Activated naive CD4-positive, alpha-beta T cell treated with anti-CD3 and anti-CD28 coated beads, Interleukin-2, amount 50 U/mL, for 72 hours (primary cell): ENCODE data around the gene FBXW10. TPM values are rescaled to one million over a fixed set of nuclear protein-coding genes. Genes with fewer than 3 reads are reported as not detected.
"Not testable (repeated sequence)": the region's sequence is repeated elsewhere in the genome, so short reads cannot be mapped to it uniquely, and the experiment has no call there.

ENCODE experiments used
- ATAC-seq, 2 donors: fragments of 150-1000 bp; cut with Tn5 transposase; 2 replicates each; pipeline ENCODE4 v1.10.0; 2021; ENCODE audit warnings: mild to moderate bottlenecking in 2 of 2, moderate library complexity in 2 of 2
- DNase-seq, 2 donors: peaks; one replicate each; pipeline ENCODE4 v3.0.0; 2021 to 2022; ENCODE audit warnings: low spot score in 2 of 2
- H3K27ac Mint-ChIP-seq, 2 donors: one replicate each; pipeline ENCODE4 v1.8.0; 2022; ENCODE audit warnings: mild to moderate bottlenecking in 2 of 2, mixed read lengths in 2 of 2
- H3K36me3 Mint-ChIP-seq, 2 donors: one replicate each; pipeline ENCODE4 v1.8.0; 2022; ENCODE audit warnings: mixed read lengths in 2 of 2
- H3K9me3 Mint-ChIP-seq, 2 donors: one replicate each; pipeline ENCODE4 v1.8.0; 2022; ENCODE audit warnings: mixed read lengths in 2 of 2
- total RNA-seq, 2 donors: library from RNA; stranded (reverse); gene quantifications; one replicate each; pipeline ENCODE4 v1.2.3, GENCODE V29; 2022

The FBXW10 gene
- total RNA-seq, 2 donors from 2014 or later, result not detected

DNA sequence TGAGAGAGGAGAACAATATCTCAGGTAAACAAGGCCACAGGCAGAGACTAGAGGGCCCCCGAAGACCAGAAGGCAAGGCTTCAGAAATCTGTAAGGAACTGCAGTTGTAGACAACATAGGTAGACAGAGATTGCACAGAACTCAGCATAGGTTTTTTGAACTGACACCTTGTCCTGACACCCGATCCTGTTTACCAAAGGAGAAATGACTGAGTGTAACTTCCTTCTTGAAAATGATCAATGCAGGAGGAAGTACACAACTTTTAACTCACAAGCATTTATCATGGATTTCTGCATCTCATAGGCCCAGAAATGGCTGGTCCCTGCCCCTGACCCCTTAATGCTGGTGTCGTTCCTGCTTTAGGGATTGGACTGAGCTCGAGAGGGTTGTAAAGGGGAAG is 872 bp downstream of the FBXW10 start:
- H3K9me3 Mint-ChIP-seq, H3K27ac Mint-ChIP-seq, H3K36me3 Mint-ChIP-seq, DNase-seq, ATAC-seq: not testable (repeated sequence)

DNA sequence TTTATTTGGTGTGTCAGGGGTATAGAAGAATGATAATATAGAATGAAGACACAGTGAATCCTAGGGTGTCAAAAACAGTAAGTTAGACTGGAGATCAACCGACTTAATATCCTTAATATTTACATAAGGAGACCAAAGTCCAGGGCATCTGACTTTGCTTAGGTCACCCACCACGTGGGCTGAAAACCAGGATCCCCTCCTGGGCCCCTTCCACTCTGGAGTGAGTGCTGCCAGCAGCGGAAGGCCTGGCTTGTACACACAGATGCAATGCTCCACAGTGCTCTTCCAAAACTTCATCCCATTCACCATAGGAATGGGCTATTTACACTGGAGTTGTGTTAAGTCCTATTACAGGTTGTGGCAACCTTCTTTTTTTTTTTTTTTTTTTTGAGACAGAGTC is 2.7 kb downstream of the FBXW10 start:
- not testable (repeated sequence) for DNase-seq, H3K27ac Mint-ChIP-seq, H3K9me3 Mint-ChIP-seq, ATAC-seq, H3K36me3 Mint-ChIP-seq

DNA sequence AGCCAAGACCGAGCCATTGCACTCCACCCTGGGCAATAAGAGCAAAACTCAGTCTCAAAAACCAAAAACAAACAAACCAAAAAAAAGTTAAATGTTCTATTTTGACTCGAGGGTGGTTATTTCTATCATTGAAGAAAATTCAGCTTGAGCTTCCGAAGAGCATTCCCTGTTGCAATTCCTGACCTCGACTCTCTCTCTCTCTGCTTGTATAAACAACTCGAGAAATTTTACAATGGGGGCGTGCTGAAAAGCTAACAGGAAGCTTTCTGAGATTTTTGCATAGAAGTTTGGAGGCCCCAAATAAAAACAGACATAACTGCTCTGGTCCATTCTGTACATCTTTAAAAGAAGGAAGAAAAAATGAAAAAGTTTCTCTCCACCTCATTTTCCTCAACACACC is 3.6 kb downstream of the FBXW10 start:
- not testable (repeated sequence) for DNase-seq, ATAC-seq, H3K27ac Mint-ChIP-seq, H3K9me3 Mint-ChIP-seq, H3K36me3 Mint-ChIP-seq

DNA sequence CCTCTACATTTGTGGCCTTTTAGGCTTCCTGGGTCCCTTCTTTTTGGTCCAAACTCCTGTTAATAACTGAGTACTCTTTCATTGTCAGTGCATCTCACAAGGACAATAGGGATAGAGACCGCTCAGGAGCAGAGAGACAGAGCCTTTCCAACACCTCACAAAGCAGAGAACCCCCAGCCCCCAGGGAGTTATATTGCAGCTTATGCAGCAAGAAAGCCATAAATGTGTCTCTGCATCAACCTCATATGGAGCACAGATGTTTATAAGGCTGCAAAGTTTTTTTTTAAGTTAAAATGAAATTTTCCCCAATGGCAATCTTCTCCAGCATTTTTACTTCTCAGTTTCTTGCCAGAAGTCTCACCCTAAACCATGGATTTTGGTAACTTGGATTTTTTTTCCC is 6.4 kb downstream of the FBXW10 start:
- H3K36me3 Mint-ChIP-seq, DNase-seq, H3K9me3 Mint-ChIP-seq, H3K27ac Mint-ChIP-seq, ATAC-seq: not testable (repeated sequence)

DNA sequence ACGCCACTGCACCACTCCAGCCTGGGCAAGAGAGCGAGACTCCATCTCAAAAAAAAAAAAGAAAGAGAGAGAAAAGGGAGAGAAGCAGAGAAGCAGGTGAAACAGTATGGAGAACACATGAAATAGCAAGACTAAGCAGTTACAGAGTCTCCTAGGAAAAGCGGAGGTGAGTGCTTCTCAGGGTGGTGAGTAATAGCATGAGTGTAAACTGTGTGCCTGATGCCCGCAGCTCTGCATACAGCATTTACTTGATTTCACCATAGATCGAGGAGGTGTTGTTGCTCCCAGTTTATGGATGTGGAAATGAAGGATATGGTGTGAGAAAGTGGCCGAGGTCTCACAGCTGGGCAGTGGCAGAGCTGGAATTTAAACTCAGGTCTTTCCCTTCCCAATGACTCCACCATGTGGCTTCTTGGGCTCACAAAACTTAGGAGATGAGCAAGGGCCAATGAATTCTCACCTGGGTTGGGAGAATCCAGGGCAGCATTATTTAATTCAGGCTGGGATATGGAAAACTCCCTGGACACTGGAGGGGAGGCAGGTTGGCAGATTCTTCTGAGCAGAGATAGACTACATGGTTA is 10.1 kb downstream of the FBXW10 start:
- not testable (repeated sequence) for H3K9me3 Mint-ChIP-seq, DNase-seq, H3K36me3 Mint-ChIP-seq, H3K27ac Mint-ChIP-seq, ATAC-seq

DNA sequence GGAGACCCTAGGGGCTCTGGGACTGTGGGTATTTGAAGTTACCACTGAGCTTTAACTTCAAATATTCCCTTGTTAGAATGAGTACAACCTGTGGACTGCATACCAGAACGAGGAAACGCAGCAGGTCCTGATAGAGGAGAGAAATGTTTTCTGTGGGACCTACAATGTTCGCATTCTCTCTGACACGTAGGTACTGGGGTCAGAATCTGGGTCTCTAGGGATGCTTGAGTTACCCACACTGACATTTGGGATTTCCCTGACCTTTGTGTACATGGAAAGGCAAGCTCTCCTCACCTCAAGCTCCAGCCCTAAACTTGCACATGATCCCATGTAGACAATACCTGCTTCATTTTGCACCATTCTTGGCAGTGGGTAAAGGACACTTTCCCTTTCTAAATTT is 12.1 kb downstream of the FBXW10 start:
- H3K9me3 Mint-ChIP-seq, H3K36me3 Mint-ChIP-seq, DNase-seq, H3K27ac Mint-ChIP-seq, ATAC-seq: not testable (repeated sequence)

DNA sequence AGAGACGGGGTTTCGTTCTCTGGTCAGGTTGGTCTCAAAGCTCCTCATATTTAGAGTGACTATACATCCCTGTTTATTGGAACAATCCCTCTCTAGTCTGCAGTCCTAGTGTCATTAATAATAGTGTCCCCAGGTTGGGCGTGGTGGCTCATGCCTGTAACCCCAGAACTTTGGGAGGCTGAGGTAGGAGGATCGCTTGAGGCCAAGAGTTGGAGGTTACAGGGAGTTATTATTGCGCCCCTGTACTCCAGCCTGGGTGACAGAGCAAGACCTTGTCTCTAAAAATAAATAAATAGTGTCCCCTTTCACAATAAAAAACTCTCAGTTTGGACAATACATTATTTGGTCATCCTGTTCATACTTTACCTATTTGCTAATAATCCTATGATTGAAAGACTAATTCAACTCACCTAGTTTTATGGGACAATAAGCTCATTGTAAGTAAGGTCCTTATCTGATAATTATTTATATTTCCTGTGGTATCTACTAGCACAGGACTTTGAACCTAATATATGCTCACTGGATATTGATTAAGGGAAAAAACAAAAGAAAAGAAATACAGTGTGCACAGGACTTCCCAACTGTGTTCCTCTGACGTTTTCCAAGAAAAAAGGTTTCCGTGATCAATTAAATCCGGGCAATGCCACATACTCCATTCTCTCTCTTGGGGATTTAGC is 13.7 kb downstream of the FBXW10 start:
- not testable (repeated sequence) for H3K36me3 Mint-ChIP-seq, H3K27ac Mint-ChIP-seq, ATAC-seq, DNase-seq, H3K9me3 Mint-ChIP-seq

DNA sequence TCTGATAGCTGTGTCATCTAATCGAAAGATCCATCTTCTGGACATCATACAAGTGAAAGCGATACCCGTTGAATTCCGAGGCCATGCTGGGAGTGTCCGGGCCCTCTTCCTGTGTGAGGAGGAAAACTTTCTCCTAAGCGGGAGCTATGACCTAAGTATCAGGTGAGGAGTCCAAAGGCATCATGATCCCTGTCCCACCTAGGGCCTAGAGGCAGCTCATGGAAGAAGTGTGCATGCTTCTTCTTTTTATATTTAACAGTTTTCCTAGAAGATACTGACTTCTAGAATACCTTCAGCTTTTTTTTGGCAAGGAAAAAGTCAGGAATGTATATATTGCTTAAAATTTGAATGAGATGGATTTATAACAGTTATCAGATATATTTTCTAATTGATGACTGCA is 14.5 kb downstream of the FBXW10 start:
- not testable (repeated sequence) for H3K36me3 Mint-ChIP-seq, ATAC-seq, H3K9me3 Mint-ChIP-seq, H3K27ac Mint-ChIP-seq, DNase-seq

DNA sequence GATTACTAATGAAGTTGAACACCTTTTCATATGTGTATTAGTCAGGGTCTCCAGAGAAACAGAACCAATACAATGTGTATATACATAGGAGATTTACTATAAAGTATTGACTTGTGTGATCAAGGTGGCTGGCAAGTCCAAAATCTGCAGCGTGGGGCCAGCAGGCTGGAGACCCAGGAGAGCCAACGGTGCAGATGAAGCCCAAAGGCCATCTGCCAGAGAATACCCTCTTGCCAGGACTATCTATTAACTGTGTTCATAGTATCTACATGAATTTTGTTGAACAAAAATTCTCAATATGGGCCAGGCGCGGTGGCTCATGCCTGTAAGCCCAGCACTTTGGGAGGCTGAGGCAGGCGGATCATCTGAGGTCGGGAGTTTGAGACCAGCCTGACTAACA is 16.4 kb downstream of the FBXW10 start:
- not testable (repeated sequence) for H3K27ac Mint-ChIP-seq, ATAC-seq, H3K36me3 Mint-ChIP-seq, H3K9me3 Mint-ChIP-seq, DNase-seq

DNA sequence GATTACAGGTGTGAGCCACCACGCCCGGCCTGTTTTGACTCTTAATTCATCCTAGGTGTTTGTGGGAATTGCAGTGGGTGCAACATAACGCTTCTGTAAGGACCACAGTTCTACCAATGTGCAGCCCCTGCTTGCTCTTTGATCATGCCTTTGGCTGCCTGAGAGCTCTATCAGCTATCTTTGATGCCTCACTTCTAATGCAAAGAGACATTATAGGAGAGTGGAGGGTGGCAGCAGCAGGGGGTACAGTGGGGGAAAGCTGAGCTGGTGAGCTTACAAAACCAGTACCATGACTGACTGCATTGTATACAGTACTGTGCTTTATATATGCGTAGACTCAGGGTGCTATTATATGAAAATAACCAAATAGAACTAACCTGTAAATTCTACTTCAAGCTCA is 26.7 kb downstream of the FBXW10 start:
- not testable (repeated sequence) for ATAC-seq, H3K27ac Mint-ChIP-seq

DNA sequence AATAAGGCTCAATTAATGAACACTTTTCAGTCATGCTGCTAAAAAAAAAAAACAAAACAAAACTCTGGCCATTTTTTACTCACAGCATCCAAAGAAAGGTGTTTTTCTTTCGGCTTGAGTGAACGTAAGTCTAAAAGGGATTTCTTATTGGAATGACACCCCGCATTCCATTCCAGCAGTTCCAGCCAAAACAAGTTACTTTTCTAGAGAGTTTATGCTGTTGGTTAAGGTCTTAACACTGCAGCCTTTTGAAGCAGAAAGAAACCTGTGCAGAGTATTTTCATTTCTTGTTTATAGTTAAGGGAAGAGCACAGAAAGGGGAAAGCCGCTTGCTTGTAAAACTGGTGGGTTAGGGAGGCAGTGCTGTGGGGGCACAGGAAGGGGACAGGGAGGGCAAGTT is 27.2 kb downstream of the FBXW10 start:
- H3K27ac Mint-ChIP-seq, result peak overlapping the region in 1 of 2 donors; percentile 37
- ATAC-seq, H3K9me3 Mint-ChIP-seq, H3K36me3 Mint-ChIP-seq, DNase-seq: not testable (repeated sequence)

More for the DNA sequence above, 26.7 kb downstream of the FBXW10 start:
- not testable (repeated sequence) for DNase-seq, H3K9me3 Mint-ChIP-seq, H3K36me3 Mint-ChIP-seq

DNA sequence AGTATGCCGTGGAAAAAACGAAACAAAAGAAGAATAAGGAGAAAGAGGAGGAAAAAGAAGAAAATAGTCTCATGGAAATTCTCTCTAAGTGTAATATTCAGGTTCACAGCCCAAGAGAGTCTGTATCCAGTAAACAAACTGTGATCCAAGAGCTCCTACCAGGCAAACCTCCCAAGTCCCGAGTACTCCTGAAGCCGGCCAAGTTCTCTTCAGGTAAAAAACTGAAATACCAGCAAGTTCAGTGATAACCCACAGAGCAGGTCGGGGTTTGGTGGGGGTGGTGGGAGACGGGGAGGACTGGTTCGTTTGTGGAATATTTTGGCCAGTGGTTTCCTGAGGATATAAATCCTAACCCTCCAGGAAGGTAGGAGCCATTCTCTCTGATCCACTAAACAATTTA is 28.6 kb downstream of the FBXW10 start:
- Mint-ChIP-seq H3K27ac (no peak overlapping the region), H3K36me3 (no peaks in the 10 kb centered on the region)

DNA sequence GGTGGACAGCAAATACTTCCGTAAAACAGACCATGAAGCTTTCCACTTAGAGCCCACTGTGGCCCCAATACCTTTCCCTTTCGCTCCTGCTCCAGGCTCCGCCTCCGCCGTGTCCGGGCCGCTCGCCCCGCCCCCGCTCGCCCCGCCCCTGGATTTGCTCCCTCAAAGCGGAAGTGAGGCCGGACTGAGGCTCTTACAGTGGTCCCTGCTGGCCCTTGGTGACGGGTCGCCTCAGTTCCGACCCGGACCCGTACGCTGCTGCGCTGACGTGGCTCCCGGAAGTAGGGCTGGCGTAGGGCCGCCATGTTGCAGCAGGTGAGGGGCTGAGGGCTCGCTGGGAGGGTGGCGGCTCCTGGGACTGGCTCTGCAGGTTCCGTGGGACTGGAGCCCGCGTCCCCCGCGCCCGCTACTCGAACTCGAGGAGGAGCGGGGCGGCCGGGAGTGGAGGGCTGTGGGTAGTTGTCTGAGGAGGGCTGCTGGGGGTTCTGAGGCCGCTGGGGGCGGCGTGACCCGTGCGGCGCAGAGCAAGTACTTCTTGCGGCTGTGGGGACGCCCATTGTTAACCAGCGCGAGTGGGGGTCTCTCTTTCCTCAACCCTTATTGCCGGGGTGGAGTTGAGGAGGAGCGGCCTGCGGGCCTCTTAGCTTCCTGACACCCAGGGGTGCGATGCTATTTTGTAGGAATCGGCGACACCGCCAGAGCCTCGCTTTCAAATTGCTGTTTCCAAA is 37.3 kb downstream of the FBXW10 start, which contains the start of gene TVP23B:
Gene TVP23B, plus strand, starts transcription at position 193 of the 728 bp plus-strand sequence. Its CDS starts 111 bp downstream, at position 304.
- ATAC-seq, result peak; percentile 99 to 100
- peaks cover 9 to 11% of the 10 kb centered on the region in 2 donors for H3K36me3 Mint-ChIP-seq
- peak within 1 kb of the TSS; percentile 96 to 98 for H3K27ac Mint-ChIP-seq
- peak; percentile 88 to 96 for DNase-seq
- not testable (repeated sequence) for H3K9me3 Mint-ChIP-seq

More for the DNA sequence above, 28.6 kb downstream of the FBXW10 start:
- DNase-seq (no peak), ATAC-seq (no peak)
- no peaks in the 10 kb centered on the region for H3K9me3 Mint-ChIP-seq

DNA sequence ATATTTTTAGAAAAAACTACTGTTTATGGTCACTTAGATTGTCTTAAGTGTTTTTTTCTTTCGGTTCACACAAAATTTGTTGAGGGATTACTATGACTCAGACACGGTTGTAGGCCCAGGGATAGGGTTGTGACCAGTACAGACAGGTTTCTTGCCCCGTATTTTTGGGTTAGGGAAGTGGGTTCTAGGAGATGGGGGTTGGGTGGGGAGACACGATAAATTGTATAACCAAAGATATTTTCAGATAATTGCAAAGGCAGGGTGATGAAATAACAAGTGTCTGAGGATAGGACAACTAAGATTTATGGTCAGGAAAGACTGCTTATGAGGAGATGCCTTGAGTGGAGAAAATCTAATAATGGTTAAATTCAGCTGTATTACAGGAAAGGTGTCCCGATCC is 38.0 kb downstream of the FBXW10 start:
- H3K9me3 Mint-ChIP-seq, H3K27ac Mint-ChIP-seq, ATAC-seq, DNase-seq: not testable (repeated sequence)
- peaks cover 9 to 11% of the 10 kb centered on the region in 2 donors for H3K36me3 Mint-ChIP-seq

DNA sequence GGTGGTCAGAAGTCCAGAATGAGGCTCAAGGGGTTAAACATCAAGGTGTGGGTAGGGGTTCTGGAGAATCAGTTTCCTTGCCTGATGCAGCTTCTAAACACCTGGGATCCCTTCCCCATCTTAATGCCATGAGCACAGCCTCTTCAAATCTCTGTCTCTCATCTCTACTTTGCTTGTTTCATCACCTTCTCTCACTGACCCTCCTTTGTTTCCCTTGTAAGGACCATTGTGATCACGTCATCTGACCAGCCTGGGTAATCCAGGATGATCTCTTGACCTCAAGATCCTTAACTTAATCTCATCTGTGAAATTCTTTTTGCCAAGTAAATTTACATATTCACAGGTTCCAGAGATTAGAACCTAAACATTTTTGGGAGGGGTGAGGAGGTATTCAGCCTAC is 42.1 kb downstream of the FBXW10 start:
- not testable (repeated sequence) for ATAC-seq, H3K9me3 Mint-ChIP-seq, DNase-seq
- peaks cover 11 to 14% of the 10 kb centered on the region in 2 donors for H3K36me3 Mint-ChIP-seq
- peak overlapping the region in 1 of 2 donors; percentile 36 for H3K27ac Mint-ChIP-seq

DNA sequence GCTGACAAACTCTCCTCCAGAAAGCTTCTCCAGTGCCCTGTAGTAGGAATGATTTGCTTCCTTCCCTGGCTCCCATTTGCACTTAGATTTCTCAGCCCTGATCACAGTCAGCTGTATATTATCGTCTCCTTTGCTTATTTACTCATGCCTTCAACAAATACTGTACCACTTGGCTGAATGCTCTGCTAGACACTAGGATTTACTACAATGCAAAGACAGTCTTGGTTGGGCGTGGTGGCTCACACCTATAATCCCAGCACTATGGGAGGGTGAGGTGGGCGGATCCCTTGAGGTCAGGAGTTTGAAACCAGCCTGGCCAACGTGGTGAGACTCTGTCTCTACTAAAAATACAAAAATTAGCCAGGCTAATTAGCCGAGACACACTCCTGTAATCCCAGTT is 43.0 kb downstream of the FBXW10 start:
- H3K36me3 Mint-ChIP-seq, result peaks cover 11 to 14% of the 10 kb centered on the region in 2 donors
- not testable (repeated sequence) for ATAC-seq, H3K9me3 Mint-ChIP-seq, H3K27ac Mint-ChIP-seq, DNase-seq

DNA sequence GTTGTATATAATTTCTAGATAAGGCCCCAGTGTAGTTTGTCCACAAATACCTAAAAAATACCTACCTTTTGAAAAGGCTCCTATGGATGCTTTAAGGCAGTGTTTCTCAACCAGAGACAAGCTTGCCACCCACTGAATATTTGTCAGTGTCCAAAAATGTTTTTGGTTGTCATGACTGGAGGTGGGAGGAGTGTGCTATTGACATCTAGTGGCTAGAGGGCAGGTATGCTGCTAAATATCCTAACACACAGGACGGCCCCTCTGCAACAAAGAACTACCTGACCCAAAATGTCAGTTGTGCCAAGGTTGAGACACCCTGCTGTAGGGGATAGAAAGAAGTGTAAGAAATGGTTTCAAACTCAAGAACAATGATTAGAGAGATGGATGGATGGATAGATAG is 47.5 kb downstream of the FBXW10 start:
- not testable (repeated sequence) for H3K36me3 Mint-ChIP-seq, H3K9me3 Mint-ChIP-seq

More for the DNA sequence above, 47.5 kb downstream of the FBXW10 start:
- DNase-seq, H3K27ac Mint-ChIP-seq: not testable (repeated sequence)
- ATAC-seq, result peak; percentile 55 to 59
